H1 (cell line): ENCODE data around the gene TXLNA. TPM values are rescaled to one million over a fixed set of nuclear protein-coding genes. Genes with fewer than 3 reads are reported as not detected.

Experiments
- CTCF ChIA-PET: fragments of 300-600 bp; sonication (Branson Sonifier 250); formaldehyde crosslinking; loops from one replicate; lab custom pipeline; 2021; ENCODE audit not compliant: partially characterized antibody; lab: Charles Lee
- POLR2A ChIA-PET: fragments of 300-600 bp; sonication (Branson Sonifier 250); formaldehyde crosslinking; loops from one replicate; lab custom pipeline; 2021; ENCODE audit warnings: inconsistent platforms; ENCODE audit not compliant: partially characterized antibody; lab: Charles Lee
- DNase-seq, 2 experiments: peaks; one replicate each; pipeline versions ENCODE4 v3.0.0 to v3.0.0-alpha.2; 2010 to 2022; ENCODE audit warnings: low spot score in 2 of 2, low read depth in 1 of 2, mixed read lengths in 1 of 2
- FAIRE-seq: peaks from 2 replicates; lab custom pipeline; 2011; peaks lifted over from hg19 to GRCh38; lab: Jason Lieb, UNC
- H2AFZ ChIP-seq: 2 replicates; pipeline ENCODE4 v1.8.1; 2012; ENCODE audit warnings: low read length, inconsistent platforms
- H2AK5ac ChIP-seq: 2 replicates; pipeline ENCODE4 v1.6.1; 2013; ENCODE audit warnings: low read depth, low read length
- H2BK120ac ChIP-seq: replicated peaks from 2 replicates; pipeline ENCODE3; 2013; ENCODE audit warnings: low read depth, low read length, inconsistent platforms
- H2BK12ac ChIP-seq: 2 replicates; pipeline ENCODE4 v1.6.1; 2013; ENCODE audit warnings: low read depth, low read length
- H2BK15ac ChIP-seq: 2 replicates; pipeline ENCODE4 v1.6.1; 2013; ENCODE audit warnings: low read length
- H2BK20ac ChIP-seq: 2 replicates; pipeline ENCODE4 v1.6.1; 2013; ENCODE audit warnings: low read length
- H2BK5ac ChIP-seq: 2 replicates; pipeline ENCODE4 v1.6.1; 2013; ENCODE audit warnings: low read depth, low read length
- H3K14ac ChIP-seq: 2 replicates; pipeline ENCODE4 v1.6.1; 2013; ENCODE audit warnings: inconsistent platforms; ENCODE audit not compliant: insufficient read length
- H3K18ac ChIP-seq: 2 replicates; pipeline ENCODE4 v1.6.1; 2013; ENCODE audit warnings: low read length; ENCODE audit errors: extremely low read depth
- H3K23ac ChIP-seq: 2 replicates; pipeline ENCODE4 v1.6.1; 2013; ENCODE audit warnings: inconsistent platforms; ENCODE audit not compliant: insufficient read length
- H3K23me2 ChIP-seq: 2 replicates; pipeline ENCODE4 v1.6.1; 2013; ENCODE audit warnings: low read depth, low read length
- H3K27ac ChIP-seq: 2 replicates; pipeline ENCODE4 v1.6.1; 2011; ENCODE audit warnings: low read depth, low read length, inconsistent platforms
- H3K27me3 ChIP-seq, 4 experiments: replicated peaks in 1 of 4; 1 replicate in 1 of 4; 2 replicates in 3 of 4; pipeline versions ENCODE4 v1.6.1 to v1.8.1; 2011 to 2013; ENCODE audit warnings: low read length in 3 of 4, mild to moderate bottlenecking in 3 of 4, inconsistent platforms in 2 of 4, mixed read lengths in 2 of 4, moderate library complexity in 1 of 4; ENCODE audit not compliant: control insufficient read depth in 3 of 4, insufficient read depth in 3 of 4; ENCODE audit errors: extremely low read depth in 1 of 4
- H3K36me3 ChIP-seq, 4 experiments: 2 replicates each; pipeline versions ENCODE4 v1.6.1 to v1.8.1; 2011 to 2013; ENCODE audit warnings: mild to moderate bottlenecking in 4 of 4, low read length in 3 of 4, moderate library complexity in 2 of 4, control low read depth in 1 of 4, inconsistent platforms in 1 of 4; ENCODE audit not compliant: insufficient read depth in 4 of 4, control insufficient read depth in 2 of 4
- H3K4ac ChIP-seq: replicated peaks from 2 replicates; pipeline ENCODE3; 2013; ENCODE audit warnings: low read length, low read depth, mixed read lengths, inconsistent platforms; ENCODE audit not compliant: insufficient read length
- H3K4me1 ChIP-seq, 4 experiments: replicated peaks in 1 of 4; 1 replicate in 1 of 4; 2 replicates in 3 of 4; pipeline versions ENCODE4 v1.6.1 to v1.8.1; 2011 to 2013; ENCODE audit warnings: low read length in 3 of 4, inconsistent platforms in 2 of 4, mixed read lengths in 1 of 4; ENCODE audit not compliant: insufficient read depth in 4 of 4, control insufficient read depth in 3 of 4
- H3K4me2 ChIP-seq, 2 experiments: 2 replicates each; pipeline versions ENCODE4 v1.6.1 to v1.8.1; 2011 to 2013; ENCODE audit warnings: low read depth in 2 of 2, low read length in 2 of 2, control low read depth in 1 of 2, inconsistent platforms in 1 of 2, mild to moderate bottlenecking in 1 of 2; ENCODE audit not compliant: insufficient read depth in 1 of 2
- H3K4me3 ChIP-seq, 4 experiments: fragments of 200-600, 300-600 bp in 1 of 4; sonication (generic), shearing (Covaris generic), sonication (Bioruptor Twin) in 1 of 4; 2 replicates each; pipeline versions ENCODE4 v1.5.1 to v1.8.1; 2011 to 2016; ENCODE audit warnings: low read length in 4 of 4, low read depth in 3 of 4, control low read depth in 2 of 4, inconsistent platforms in 2 of 4, mild to moderate bottlenecking in 2 of 4, mixed read lengths in 1 of 4, moderate library complexity in 1 of 4; ENCODE audit not compliant: insufficient read depth in 2 of 4; ENCODE audit errors: extremely low read depth in 1 of 4
- H3K56ac ChIP-seq: replicated peaks from 2 replicates; pipeline ENCODE3; 2013; ENCODE audit warnings: low read depth, mild to moderate bottlenecking, mixed read lengths, low read length, inconsistent platforms; ENCODE audit not compliant: insufficient read length
- H3K79me1 ChIP-seq: 2 replicates; pipeline ENCODE4 v1.6.1; 2013; ENCODE audit warnings: low read depth, low read length, control low read depth
- H3K79me2 ChIP-seq, 2 experiments: 2 replicates each; pipeline versions ENCODE4 v1.6.1 to v1.8.1; 2012 to 2013; ENCODE audit warnings: low read length in 2 of 2, mild to moderate bottlenecking in 2 of 2, inconsistent platforms in 1 of 2; ENCODE audit not compliant: insufficient read depth in 2 of 2, control insufficient read depth in 1 of 2
- H3K9ac ChIP-seq, 4 experiments: replicated peaks in 1 of 4; 1 replicate in 1 of 4; 2 replicates in 3 of 4; pipeline versions ENCODE4 v1.6.1 to v1.8.1; 2011 to 2013; ENCODE audit warnings: low read depth in 3 of 4, low read length in 3 of 4, control low read depth in 2 of 4, mild to moderate bottlenecking in 2 of 4, moderate library complexity in 2 of 4, inconsistent platforms in 1 of 4; ENCODE audit errors: extremely low read depth in 1 of 4
- H3K9me3 ChIP-seq, 2 experiments: 2 replicates each; pipeline versions ENCODE4 v1.6.1 to v1.8.1; 2012 to 2013; ENCODE audit warnings: mild to moderate bottlenecking in 2 of 2, moderate library complexity in 2 of 2, control low read depth in 1 of 2, inconsistent platforms in 1 of 2, low read depth in 1 of 2, low read length in 1 of 2, mixed read lengths in 1 of 2; ENCODE audit not compliant: insufficient read depth in 2 of 2
- H4K20me1 ChIP-seq, 2 experiments: replicated peaks in 1 of 2; 2 replicates each; pipeline versions ENCODE3 to v1.8.1; 2011 to 2013; ENCODE audit warnings: inconsistent platforms in 2 of 2, low read length in 2 of 2, mild to moderate bottlenecking in 1 of 2; ENCODE audit not compliant: insufficient read depth in 2 of 2, control insufficient read depth in 1 of 2
- H4K5ac ChIP-seq: 2 replicates; pipeline ENCODE4 v1.6.1; 2013; ENCODE audit warnings: low read length, low read depth, mixed read lengths, inconsistent platforms; ENCODE audit not compliant: insufficient read length
- H4K8ac ChIP-seq: 2 replicates; pipeline ENCODE4 v1.8.0; 2013; ENCODE audit warnings: mild to moderate bottlenecking, moderate library complexity, low read length, inconsistent platforms; ENCODE audit not compliant: insufficient read depth; ENCODE audit errors: extremely low read depth
- H4K91ac ChIP-seq: replicated peaks from 2 replicates; pipeline ENCODE3; 2013; ENCODE audit warnings: low read length, mixed read lengths, inconsistent platforms; ENCODE audit not compliant: insufficient read length
- BCL11A ChIP-seq, 2 experiments: IDR thresholded peaks; one replicate each; pipeline ENCODE4 v1.6.1; 2011; ENCODE audit warnings: low read depth in 2 of 2, low read length in 2 of 2, mild to moderate bottlenecking in 2 of 2
- CREB1 ChIP-seq: IDR thresholded peaks from 2 replicates; pipeline ENCODE4 v1.6.1; 2012; ENCODE audit warnings: inconsistent platforms
- EP300 ChIP-seq, 2 experiments: IDR thresholded peaks; 1 replicate in 1 of 2; 2 replicates in 1 of 2; pipeline ENCODE4 v1.6.1; 2011 to 2012; ENCODE audit warnings: low read depth in 2 of 2, low read length in 2 of 2, mild to moderate bottlenecking in 2 of 2, borderline replicate concordance in 1 of 2, inconsistent platforms in 1 of 2, moderate library complexity in 1 of 2
- JUND ChIP-seq: IDR thresholded peaks from 2 replicates; pipeline ENCODE4 v1.6.1; 2011; ENCODE audit warnings: mild to moderate bottlenecking, improper control_type of control experiment, low read length
- KDM1A ChIP-seq: fragments of 200-600, 300-600 bp; sonication (generic); IDR thresholded peaks from 2 replicates; pipeline ENCODE4 v1.7.1; 2016; ENCODE audit warnings: mild to moderate bottlenecking, low read length, borderline replicate concordance
- POU5F1 ChIP-seq: IDR thresholded peaks from 2 replicates; pipeline ENCODE4 v1.6.1; 2011; ENCODE audit warnings: low read depth, mild to moderate bottlenecking, low read length, moderate library complexity
- RBBP5 ChIP-seq: IDR thresholded peaks from 2 replicates; pipeline ENCODE4 v1.7.1; 2012; ENCODE audit warnings: low read depth, mild to moderate bottlenecking, inconsistent platforms, low read length, moderate library complexity, borderline replicate concordance
- RNF2 ChIP-seq: fragments of 200-900, 300-1000 bp; sonication (generic); IDR thresholded peaks from 2 replicates; pipeline ENCODE4 v1.7.1; 2016; ENCODE audit warnings: borderline replicate concordance, low read depth, mild to moderate bottlenecking, antibody characterized with exemption, low read length; ENCODE audit not compliant: poor library complexity, severe bottlenecking; ENCODE audit errors: missing control alignments
- polyA plus RNA-seq, 7 experiments: library from polyadenylated mRNA; depleted of rRNA in 3 of 7; stranded (reverse) in 5 of 7; unstranded in 2 of 7; fragments of >200 nt in 5 of 7; fragments of 200-250 nt in 2 of 7; gene quantifications; 1 replicate in 5 of 7; 2 replicates in 1 of 7; 4 replicates in 1 of 7; pipeline versions ENCODE4 v1.2.1 to v1.2.3, GENCODE V29; 2011 to 2013; ENCODE audit warnings: missing spikeins in 2 of 7, mixed read lengths in 2 of 7
- total RNA-seq: library from RNA; stranded (reverse); fragmentation: NEBNext Ultra II Directional; extraction: Animal tissue kit (Norgen Biotek cat#: 25700); gene quantifications from 2 replicates; pipeline ENCODE4 v1.2.1, GENCODE V29; 2021
- TF ChIP-seq, protein P1 (sequence below): IDR thresholded peaks from 2 replicates; pipeline ENCODE4 v1.6.1; 2011; ENCODE audit warnings: low read length, improper control_type of control experiment
- TF ChIP-seq, protein P2 (sequence below), 3 experiments: IDR thresholded peaks; 1 replicate in 2 of 3; 2 replicates in 1 of 3; pipeline versions ENCODE4 v1.5.1 to v1.6.1; 2011; ENCODE audit warnings: low read length in 3 of 3, mild to moderate bottlenecking in 3 of 3, inconsistent platforms in 2 of 3, low read depth in 1 of 3, moderate library complexity in 1 of 3; ENCODE audit not compliant: insufficient read depth in 1 of 3; ENCODE audit errors: control extremely low read depth in 1 of 3

Gene TXLNA
- total and polyA plus RNA-seq, 2 of the 8 experiments (the other 6 are each of a cell fraction or from before 2014, with no cell fraction given): 31.3 to 46.9 TPM

GRCh38 chr1:32184650-32185049 is 5.2 kb downstream of the TXLNA start:
- POLR2A ChIA-PET: interaction anchor here (0.6 to 18.1 kb wide), 6 partner anchors 12 to 1210 kb away, joined by 3 to 332 read pairs (median 5); partner anchors contain the start of genes CCDC28B, IQCC and MARCKSL1
- H3K14ac ChIP-seq: no peak overlapping the region
- TF ChIP-seq POU5F1: no peak
- TF ChIP-seq EP300 (IDR thresholded peaks at IDR 0.05; ENCODE audit: borderline replicate concordance in 1 of 2, low read depth in 2 of 2, low read length in 2 of 2): no peak
- TF ChIP-seq RBBP5: no peak
- TF ChIP-seq BCL11A (IDR thresholded peaks at IDR 0.05; ENCODE audit: low read depth in 2 of 2, low read length in 2 of 2): no peak
- no peak for TF ChIP-seq RNF2
- TF ChIP-seq, protein P1, sequence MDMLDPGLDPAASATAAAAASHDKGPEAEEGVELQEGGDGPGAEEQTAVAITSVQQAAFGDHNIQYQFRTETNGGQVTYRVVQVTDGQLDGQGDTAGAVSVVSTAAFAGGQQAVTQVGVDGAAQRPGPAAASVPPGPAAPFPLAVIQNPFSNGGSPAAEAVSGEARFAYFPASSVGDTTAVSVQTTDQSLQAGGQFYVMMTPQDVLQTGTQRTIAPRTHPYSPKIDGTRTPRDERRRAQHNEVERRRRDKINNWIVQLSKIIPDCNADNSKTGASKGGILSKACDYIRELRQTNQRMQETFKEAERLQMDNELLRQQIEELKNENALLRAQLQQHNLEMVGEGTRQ: no peak
- TF ChIP-seq KDM1A: no peak
- TF ChIP-seq CREB1: no peak
- TF ChIP-seq, protein P2, sequence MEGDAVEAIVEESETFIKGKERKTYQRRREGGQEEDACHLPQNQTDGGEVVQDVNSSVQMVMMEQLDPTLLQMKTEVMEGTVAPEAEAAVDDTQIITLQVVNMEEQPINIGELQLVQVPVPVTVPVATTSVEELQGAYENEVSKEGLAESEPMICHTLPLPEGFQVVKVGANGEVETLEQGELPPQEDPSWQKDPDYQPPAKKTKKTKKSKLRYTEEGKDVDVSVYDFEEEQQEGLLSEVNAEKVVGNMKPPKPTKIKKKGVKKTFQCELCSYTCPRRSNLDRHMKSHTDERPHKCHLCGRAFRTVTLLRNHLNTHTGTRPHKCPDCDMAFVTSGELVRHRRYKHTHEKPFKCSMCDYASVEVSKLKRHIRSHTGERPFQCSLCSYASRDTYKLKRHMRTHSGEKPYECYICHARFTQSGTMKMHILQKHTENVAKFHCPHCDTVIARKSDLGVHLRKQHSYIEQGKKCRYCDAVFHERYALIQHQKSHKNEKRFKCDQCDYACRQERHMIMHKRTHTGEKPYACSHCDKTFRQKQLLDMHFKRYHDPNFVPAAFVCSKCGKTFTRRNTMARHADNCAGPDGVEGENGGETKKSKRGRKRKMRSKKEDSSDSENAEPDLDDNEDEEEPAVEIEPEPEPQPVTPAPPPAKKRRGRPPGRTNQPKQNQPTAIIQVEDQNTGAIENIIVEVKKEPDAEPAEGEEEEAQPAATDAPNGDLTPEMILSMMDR (IDR thresholded peaks at IDR 0.05; ENCODE audit: control extremely low read depth in 1 of 3, insufficient read depth in 1 of 3, low read depth in 1 of 3, low read length in 3 of 3): no peak
- no peak for TF ChIP-seq JUND

More at GRCh38 chr1:32184650-32185049, 5.2 kb downstream of the TXLNA start:
- peaks cover 26 to 68% (median 55%) of the 10 kb centered on the region in 4 experiments for H3K36me3 ChIP-seq
- no peak overlapping the region for H3K56ac ChIP-seq
- no peak overlapping the region for H2AFZ ChIP-seq
- H2AK5ac ChIP-seq: no peak overlapping the region
- H3K4me3 ChIP-seq: no peak overlapping the region
- CTCF ChIA-PET: interaction anchor here (0.8 to 1.2 kb wide), 3 partner anchors 11 to 39 kb away, joined by 3 read pairs; no protein-coding TSS in a partner anchor
- H3K18ac ChIP-seq: no peak overlapping the region
- DNase-seq: no peak
- H2BK12ac ChIP-seq: no peak overlapping the region
- no peak overlapping the region for H4K91ac ChIP-seq
- H3K79me2 ChIP-seq: peaks cover 7 to 45% of the 10 kb centered on the region in 2 experiments
- H3K9ac ChIP-seq: no peak overlapping the region
- H4K20me1 ChIP-seq: peaks cover 0 to 11% of the 10 kb centered on the region in 2 experiments
- no peak overlapping the region for H3K27ac ChIP-seq
- H2BK15ac ChIP-seq: no peak overlapping the region
- H3K23me2 ChIP-seq: peaks cover under 1% of the 10 kb centered on the region; the same call in 1 of the 2 replicates
- FAIRE-seq: no peak
- no peak overlapping the region for H2BK120ac ChIP-seq
- no peak overlapping the region for H3K4ac ChIP-seq
- no peak overlapping the region for H2BK5ac ChIP-seq
- H3K4me2 ChIP-seq: no peak overlapping the region
- no peak overlapping the region for H3K23ac ChIP-seq
- no peak overlapping the region for H2BK20ac ChIP-seq
- no peaks in the 10 kb centered on the region for H3K27me3 ChIP-seq
- H3K79me1 ChIP-seq: peaks cover 3% of the 10 kb centered on the region; the same call in 1 of the 2 replicates
- no peaks in the 10 kb centered on the region for H3K9me3 ChIP-seq
- H4K8ac ChIP-seq: no peak overlapping the region
- peaks cover 0 to 6% (median 5%) of the 10 kb centered on the region in 4 experiments; a peak in 3 of 7 replicates for H3K4me1 ChIP-seq
- no peak overlapping the region for H4K5ac ChIP-seq
